Glutamatergic neuron (in vitro differentiated cells): ENCODE data around the gene TBRG4. TPM values are rescaled to one million over a fixed set of nuclear protein-coding genes. Genes with fewer than 3 reads are reported as not detected.

Experiments
- DNase-seq: peaks from one replicate; pipeline ENCODE4 v3.0.0; 2022
- H3K27ac Mint-ChIP-seq: one replicate; pipeline ENCODE4 v1.8.0; 2020; ENCODE audit warnings: mild to moderate bottlenecking, mixed read lengths, inconsistent platforms; ENCODE audit not compliant: unreplicated experiment
- H3K27me3 Mint-ChIP-seq: one replicate; pipeline ENCODE4 v1.8.0; 2020; ENCODE audit warnings: mild to moderate bottlenecking, moderate library complexity, mixed read lengths, inconsistent platforms; ENCODE audit not compliant: unreplicated experiment
- H3K36me3 Mint-ChIP-seq: one replicate; pipeline ENCODE4 v1.8.0; 2020; ENCODE audit warnings: mild to moderate bottlenecking, mixed read lengths, inconsistent platforms; ENCODE audit not compliant: unreplicated experiment
- H3K4me1 Mint-ChIP-seq: one replicate; pipeline ENCODE4 v1.8.0; 2020; ENCODE audit warnings: mild to moderate bottlenecking, low read depth, mixed read lengths, inconsistent platforms; ENCODE audit not compliant: unreplicated experiment
- H3K4me3 Mint-ChIP-seq: one replicate; pipeline ENCODE4 v1.8.0; 2020; ENCODE audit warnings: mild to moderate bottlenecking, mixed read lengths, inconsistent platforms; ENCODE audit not compliant: unreplicated experiment
- H3K9me3 Mint-ChIP-seq: one replicate; pipeline ENCODE4 v1.8.0; 2020; ENCODE audit warnings: mild to moderate bottlenecking, moderate library complexity, mixed read lengths, inconsistent platforms; ENCODE audit not compliant: unreplicated experiment
- CTCF ChIP-seq: fragments of 200-600 bp; sonication (generic); IDR thresholded peaks from one replicate; pipeline ENCODE4 v1.5.0; 2021; ENCODE audit not compliant: partially characterized antibody, unreplicated experiment
- total RNA-seq: library from RNA; stranded (reverse); fragmentation: NEBNext Ultra II Directional; extraction: Animal tissue kit (Norgen Biotek cat#: 25700); gene quantifications from one replicate; pipeline ENCODE4 v1.2.1, GENCODE V29; 2021; ENCODE audit not compliant: unreplicated experiment

TBRG4 gene
- total RNA-seq, 1 donor from 2014 or later = 90.1 TPM

- peak; percentile 55 for DNase-seq
- Mint-ChIP-seq H3K4me1 (peaks cover 40% of the 10 kb centered on the region), H3K9me3 (peaks cover 5% of the 10 kb centered on the region), H3K4me3 (no peak overlapping the region), H3K27ac (peak overlapping the region; percentile 29), H3K27me3 (peaks cover 9% of the 10 kb centered on the region), H3K36me3 (no peaks in the 10 kb centered on the region)
- TF ChIP-seq CTCF = no peak
Observed at GRCh38 chr7:45126920-45127319, 15.4 kb upstream of the TBRG4 start.

DNA sequence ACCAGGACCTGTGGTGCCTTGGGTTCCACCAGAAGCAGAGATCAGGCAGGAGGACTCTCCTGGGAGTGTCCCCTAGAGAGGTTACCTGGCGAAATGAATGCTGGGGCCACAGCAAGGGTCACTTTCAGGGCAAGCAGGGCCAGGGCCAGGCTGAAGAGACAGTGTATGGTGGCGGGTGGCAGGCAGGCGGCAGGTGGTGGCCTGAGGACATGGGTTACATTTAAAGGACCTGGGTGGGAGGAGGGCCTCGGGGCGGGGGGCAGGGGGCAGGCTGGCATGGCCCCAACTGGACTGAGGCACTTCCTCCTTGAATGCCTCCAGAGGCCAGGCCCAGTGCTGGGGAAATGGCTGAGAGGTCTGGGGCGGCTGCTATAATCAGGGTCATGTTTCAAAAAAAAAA lies 14.7 kb upstream of the TBRG4 start:
- Mint-ChIP-seq H3K27me3 (peaks cover 9% of the 10 kb centered on the region), H3K9me3 (peaks cover 7% of the 10 kb centered on the region), H3K4me1 (peaks cover 40% of the 10 kb centered on the region), H3K36me3 (no peaks in the 10 kb centered on the region), H3K4me3 (no peak overlapping the region), H3K27ac (peak overlapping the region; percentile 81)
- no peak for DNase-seq
- no peak for TF ChIP-seq CTCF

GRCh38 chr7:45125193-45125904 lies 13.9 kb upstream of the TBRG4 start:
- no peaks in the 10 kb centered on the region for H3K36me3 Mint-ChIP-seq
- DNase-seq = no peak
- peak overlapping the region; percentile 28 for H3K27ac Mint-ChIP-seq
- TF ChIP-seq CTCF = no peak
- peaks cover 9% of the 10 kb centered on the region for H3K9me3 Mint-ChIP-seq
- H3K4me3 Mint-ChIP-seq = no peak overlapping the region
- H3K27me3 Mint-ChIP-seq = peaks cover 9% of the 10 kb centered on the region
- peaks cover 36% of the 10 kb centered on the region for H3K4me1 Mint-ChIP-seq

- H3K36me3 Mint-ChIP-seq = no peaks in the 10 kb centered on the region
- peaks cover 7% of the 10 kb centered on the region for H3K27me3 Mint-ChIP-seq
- H3K4me1 Mint-ChIP-seq = peaks cover 25% of the 10 kb centered on the region
- H3K4me3 Mint-ChIP-seq = no peak overlapping the region
- no peak overlapping the region for H3K27ac Mint-ChIP-seq
- H3K9me3 Mint-ChIP-seq = peaks cover 7% of the 10 kb centered on the region
- TF ChIP-seq CTCF = no peak
- DNase-seq = peak; percentile 42
Observed at GRCh38 chr7:45123913-45124710, 12.6 kb upstream of the TBRG4 start.
